SK-N-SH treated with all-trans-retinoic acid at 6 μM for 48 hours (cell line): ENCODE data around the gene MSANTD3.
"Not testable (repeated sequence)": the region's sequence is repeated elsewhere in the genome, so short reads cannot be mapped to it uniquely, and the experiment has no call there.

ENCODE experiments used
- ATAC-seq: fragments of 200-7000 bp; cut with Tn5 transposase; 3 replicates; pipeline ENCODE4 v1.9.1; 2020; ENCODE audit warnings: mild to moderate bottlenecking, moderate library complexity
- ARNTL ChIP-seq: fragments of 450-650 bp; formaldehyde crosslinking; IDR thresholded peaks from 2 replicates; pipeline ENCODE4 v1.5.0; 2020; ENCODE audit warnings: low read depth, mild to moderate bottlenecking, moderate library complexity, borderline replicate concordance
- BACH2 ChIP-seq: fragments of 250-450 bp; sonication (Bioruptor Pico); IDR thresholded peaks from 2 replicates; pipeline ENCODE4 v1.9.0; 2021; ENCODE audit warnings: mild to moderate bottlenecking, borderline replicate concordance
- CREB5 ChIP-seq: fragments of 250-450 bp; sonication (Bioruptor Pico); IDR thresholded peaks from 2 replicates; pipeline ENCODE4 v1.5.1; 2020; ENCODE audit warnings: low read depth, mild to moderate bottlenecking, moderate library complexity
- CSDC2 ChIP-seq: fragments of 250-450 bp; sonication (Bioruptor Pico); IDR thresholded peaks from 2 replicates; pipeline ENCODE4 v1.5.0; 2020; ENCODE audit warnings: mild to moderate bottlenecking, moderate library complexity
- CSRNP3 ChIP-seq: fragments of 250-450 bp; sonication (Bioruptor Pico); IDR thresholded peaks from 2 replicates; pipeline ENCODE4 v1.5.1; 2021; ENCODE audit warnings: mild to moderate bottlenecking, moderate library complexity
- ESRRG ChIP-seq: fragments of 250-450 bp; sonication (Bioruptor Pico); IDR thresholded peaks from 2 replicates; pipeline ENCODE4 v1.6.1; 2021; ENCODE audit warnings: mild to moderate bottlenecking
- PATZ1 ChIP-seq: fragments of 250-450 bp; sonication (Bioruptor Pico); IDR thresholded peaks from 2 replicates; pipeline ENCODE4 v1.8.0; 2020; ENCODE audit warnings: mild to moderate bottlenecking, moderate library complexity, borderline replicate concordance
- POU6F1 ChIP-seq: fragments of 250-450 bp; sonication (Bioruptor Pico); IDR thresholded peaks from 2 replicates; pipeline ENCODE4 v1.8.0; 2021; ENCODE audit warnings: low read depth, mild to moderate bottlenecking, moderate library complexity, borderline replicate concordance
- PPARA ChIP-seq: fragments of 250-450 bp; sonication (Bioruptor Pico); IDR thresholded peaks from 2 replicates; pipeline ENCODE4 v1.5.0; 2020; ENCODE audit warnings: mild to moderate bottlenecking, borderline replicate concordance
- RARB ChIP-seq: fragments of 250-450 bp; sonication (Bioruptor Pico); IDR thresholded peaks from 2 replicates; pipeline ENCODE4 v1.8.0; 2021; ENCODE audit warnings: mild to moderate bottlenecking, moderate library complexity
- SNAI2 ChIP-seq: fragments of 250-450 bp; sonication (Bioruptor Pico); IDR thresholded peaks from 2 replicates; pipeline ENCODE4 v1.5.0; 2020; ENCODE audit warnings: mild to moderate bottlenecking, moderate library complexity
- TCF4 ChIP-seq: fragments of 250-450 bp; sonication (Bioruptor Pico); IDR thresholded peaks from 2 replicates; pipeline ENCODE4 v1.8.0; 2021; ENCODE audit warnings: mild to moderate bottlenecking, moderate library complexity, borderline replicate concordance
- TOX ChIP-seq: fragments of 250-450 bp; sonication (Bioruptor Pico); IDR thresholded peaks from 2 replicates; pipeline ENCODE4 v1.8.0; 2021; ENCODE audit warnings: mild to moderate bottlenecking, moderate library complexity, borderline replicate concordance
- TSHZ2 ChIP-seq: fragments of 250-450 bp; sonication (Bioruptor Pico); IDR thresholded peaks from 2 replicates; pipeline ENCODE4 v1.5.0; 2020; ENCODE audit warnings: mild to moderate bottlenecking, moderate library complexity
- ZC3H10 ChIP-seq: fragments of 250-450 bp; sonication (Bioruptor Pico); IDR thresholded peaks from 2 replicates; pipeline ENCODE4 v1.5.1; 2021; ENCODE audit warnings: mild to moderate bottlenecking, moderate library complexity
- ZFP3 ChIP-seq: fragments of 250-450 bp; sonication (Bioruptor Pico); IDR thresholded peaks from 2 replicates; pipeline ENCODE4 v1.5.0; 2020; ENCODE audit warnings: mild to moderate bottlenecking, moderate library complexity
- ZFP30 ChIP-seq: fragments of 450-650 bp; formaldehyde crosslinking; IDR thresholded peaks from 2 replicates; pipeline ENCODE4 v1.5.0; 2022; ENCODE audit warnings: mild to moderate bottlenecking, moderate library complexity
- ZNF70 ChIP-seq: fragments of 450-650 bp; formaldehyde crosslinking; IDR thresholded peaks from 2 replicates; pipeline ENCODE4 v1.5.0; 2020; ENCODE audit warnings: mild to moderate bottlenecking, moderate library complexity
- ZNF8 ChIP-seq: fragments of 450-650 bp; formaldehyde crosslinking; IDR thresholded peaks from 2 replicates; pipeline ENCODE4 v1.5.0; 2020; ENCODE audit warnings: mild to moderate bottlenecking, moderate library complexity

Gene MSANTD3

GRCh38 chr9:100437860-100438805 lies 11.2 kb downstream of the MSANTD3 start:
- peak; percentile 88 for ATAC-seq
- no peak for TF ChIP-seq PATZ1 (CRISPR knock-in tag)

GRCh38 chr9:100440071-100440470 lies 13.1 kb downstream of the MSANTD3 start:
- no peak for ATAC-seq
- TF ChIP-seq CREB5 (CRISPR knock-in tag) (no peak), BACH2 (CRISPR knock-in tag) (no peak), POU6F1 (CRISPR knock-in tag) (no peak), CSRNP3 (CRISPR knock-in tag) (no peak), PATZ1 (CRISPR knock-in tag) (no peak), TOX (no peak), ZFP3 (CRISPR knock-in tag) (no peak), ZC3H10 (CRISPR knock-in tag) (no peak), TSHZ2 (CRISPR knock-in tag) (no peak), RARB (CRISPR knock-in tag) (no peak), ZNF8 (no peak), ZNF70 (CRISPR knock-in tag) (no peak), CSDC2 (no peak), PPARA (CRISPR knock-in tag) (no peak), ARNTL (CRISPR knock-in tag) (no peak), SNAI2 (CRISPR knock-in tag) (no peak), ZFP30 (CRISPR knock-in tag) (no peak), TCF4 (no peak), ESRRG (CRISPR knock-in tag) (no peak)

- not testable (repeated sequence) for ATAC-seq
Observed at GRCh38 chr9:100440487-100440886, 13.5 kb downstream of the MSANTD3 start.
